ENCODE results near the gene CDC42SE2.
"Not testable (repeated sequence)": the region's sequence is repeated elsewhere in the genome, so short reads cannot be mapped to it uniquely, and the experiment has no call there.

The CDC42SE2 gene

GRCh38 chr5:131394128-131394527 is 130.3 kb downstream of the CDC42SE2 start:
- H3F3A ChIP-seq (ENCODE audit: insufficient read depth, low read length) = no peaks in the 10 kb centered on the region

GRCh38 chr5:131396015-131396414 is 132.2 kb downstream of the CDC42SE2 start:
- Histone ChIP-seq H3K4me2 (ENCODE audit: low read length) (no peak overlapping the region), H3K4me3 (ENCODE audit: low read depth, low read length, poor library complexity, severe bottlenecking) (no peak overlapping the region), H3K79me2 (ENCODE audit: insufficient read depth, low read length) (no peaks in the 10 kb centered on the region), H3K9ac (ENCODE audit: low read length) (no peak overlapping the region), H3F3A (ENCODE audit: insufficient read depth, low read length) (no peaks in the 10 kb centered on the region), H3K9me2 (ENCODE audit: low read depth, low read length) (no peaks in the 10 kb centered on the region), H2AFZ (ENCODE audit: low read length) (no peak overlapping the region), H4K20me1 (ENCODE audit: insufficient read depth, low read length) (no peaks in the 10 kb centered on the region), H3K9me3 (ENCODE audit: low read length) (no peaks in the 10 kb centered on the region), H3K27ac (ENCODE audit: low read depth, low read length, poor library complexity, severe bottlenecking) (no peak overlapping the region), H3K4me1 (ENCODE audit: insufficient read depth, low read length, severe bottlenecking) (peaks cover 16% of the 10 kb centered on the region), H3K27me3 (ENCODE audit: insufficient read depth, low read length) (no peaks in the 10 kb centered on the region), H3K36me3 (ENCODE audit: insufficient read depth, low read length) (peaks cover 98% of the 10 kb centered on the region)
- TF ChIP-seq CTCF (IDR thresholded peaks at IDR 0.05; ENCODE audit: low read length) (no peak), EZH2 (IDR thresholded peaks at IDR 0.05; ENCODE audit: borderline replicate concordance, low read length) (no peak)

More at GRCh38 chr5:131394128-131394527, 130.3 kb downstream of the CDC42SE2 start:
- Histone ChIP-seq H3K4me3 (ENCODE audit: low read depth, low read length, poor library complexity, severe bottlenecking) (no peak overlapping the region), H3K27ac (ENCODE audit: low read depth, low read length, poor library complexity, severe bottlenecking) (peak overlapping the region; percentile 30), H3K79me2 (ENCODE audit: insufficient read depth, low read length) (no peaks in the 10 kb centered on the region), H3K4me2 (ENCODE audit: low read length) (no peak overlapping the region), H3K27me3 (ENCODE audit: insufficient read depth, low read length) (no peaks in the 10 kb centered on the region), H3K9me2 (ENCODE audit: low read depth, low read length) (no peaks in the 10 kb centered on the region), H3K9me3 (ENCODE audit: low read length) (no peaks in the 10 kb centered on the region), H4K20me1 (ENCODE audit: insufficient read depth, low read length) (no peaks in the 10 kb centered on the region), H3K4me1 (ENCODE audit: insufficient read depth, low read length, severe bottlenecking) (peaks cover 16% of the 10 kb centered on the region), H2AFZ (ENCODE audit: low read length) (no peak overlapping the region), H3K9ac (ENCODE audit: low read length) (no peak overlapping the region), H3K36me3 (ENCODE audit: insufficient read depth, low read length) (peaks cover 97% of the 10 kb centered on the region)
- TF ChIP-seq CTCF (IDR thresholded peaks at IDR 0.05; ENCODE audit: low read length) (no peak), EZH2 (IDR thresholded peaks at IDR 0.05; ENCODE audit: borderline replicate concordance, low read length) (no peak)

GRCh38 chr5:131396630-131397273 is 132.9 kb downstream of the CDC42SE2 start:
- no peaks in the 10 kb centered on the region for H3K79me2 ChIP-seq (ENCODE audit: insufficient read depth, low read length)

GRCh38 chr5:131399007-131399406 is 135.2 kb downstream of the CDC42SE2 start:
- not testable (repeated sequence) for H3K4me1 ChIP-seq (ENCODE audit: insufficient read depth, low read length, severe bottlenecking)
- H3K36me3 ChIP-seq (ENCODE audit: insufficient read depth, low read length) = peaks cover 94% of the 10 kb centered on the region

More at GRCh38 chr5:131396630-131397273, 132.9 kb downstream of the CDC42SE2 start:
- Histone ChIP-seq H3K9me2 (ENCODE audit: low read depth, low read length) (no peaks in the 10 kb centered on the region), H3K9me3 (ENCODE audit: low read length) (no peaks in the 10 kb centered on the region), H3K4me2 (ENCODE audit: low read length) (no peak overlapping the region), H2AFZ (ENCODE audit: low read length) (no peak overlapping the region), H3K36me3 (ENCODE audit: insufficient read depth, low read length) (peaks cover 94% of the 10 kb centered on the region), H3K4me1 (ENCODE audit: insufficient read depth, low read length, severe bottlenecking) (peaks cover 16% of the 10 kb centered on the region), H4K20me1 (ENCODE audit: insufficient read depth, low read length) (no peaks in the 10 kb centered on the region), H3F3A (ENCODE audit: insufficient read depth, low read length) (no peaks in the 10 kb centered on the region), H3K9ac (ENCODE audit: low read length) (no peak overlapping the region), H3K27me3 (ENCODE audit: insufficient read depth, low read length) (no peaks in the 10 kb centered on the region), H3K4me3 (ENCODE audit: low read depth, low read length, poor library complexity, severe bottlenecking) (no peak overlapping the region), H3K27ac (ENCODE audit: low read depth, low read length, poor library complexity, severe bottlenecking) (no peak overlapping the region)
- no peak for TF ChIP-seq EZH2 (IDR thresholded peaks at IDR 0.05; ENCODE audit: borderline replicate concordance, low read length)
- TF ChIP-seq CTCF (IDR thresholded peaks at IDR 0.05; ENCODE audit: low read length) = no peak

More at GRCh38 chr5:131399007-131399406, 135.2 kb downstream of the CDC42SE2 start:
- not testable (repeated sequence) for H3K4me3 ChIP-seq (ENCODE audit: low read depth, low read length, poor library complexity, severe bottlenecking); H3K27me3 ChIP-seq (ENCODE audit: insufficient read depth, low read length); H3F3A ChIP-seq (ENCODE audit: insufficient read depth, low read length); H3K79me2 ChIP-seq (ENCODE audit: insufficient read depth, low read length); H2AFZ ChIP-seq (ENCODE audit: low read length); H3K4me2 ChIP-seq (ENCODE audit: low read length); H3K9ac ChIP-seq (ENCODE audit: low read length); H3K27ac ChIP-seq (ENCODE audit: low read depth, low read length, poor library complexity, severe bottlenecking); H4K20me1 ChIP-seq (ENCODE audit: insufficient read depth, low read length); H3K9me2 ChIP-seq (ENCODE audit: low read depth, low read length)
- H3K9me3 ChIP-seq (ENCODE audit: low read length) = peaks cover 15% of the 10 kb centered on the region

Data from OCI-LY1 (cell line).